Ascending aorta (tissue), 2 donors: ENCODE measurements around the gene ADGRG2. TPM values are rescaled to one million over a fixed set of nuclear protein-coding genes. Genes with fewer than 3 reads are reported as not detected.
"Not testable (repeated sequence)": the region's sequence is repeated elsewhere in the genome, so short reads cannot be mapped to it uniquely, and the experiment has no call there.

Experiments used
- DNase-seq, 2 donors: peaks; one replicate each; pipeline ENCODE4 v3.0.0-alpha.2; 2019; ENCODE audit warnings: low spot score in 2 of 2
- H3K27ac ChIP-seq, 2 donors: fragments of 200-600 bp; sonication (generic); one replicate each; pipeline ENCODE4 v1.5.1; 2016 to 2017; ENCODE audit warnings: mild to moderate bottlenecking in 1 of 2
- H3K27me3 ChIP-seq: fragments of 200-600 bp; sonication (generic); one replicate; pipeline ENCODE4 v1.5.1; 2017
- H3K36me3 ChIP-seq, 2 donors: fragments of 200-600 bp; sonication (generic); one replicate each; pipeline ENCODE4 v1.5.1; 2016
- H3K4me1 ChIP-seq, 2 donors: fragments of 200-600 bp; sonication (generic); one replicate each; pipeline ENCODE4 v1.5.1; 2016 to 2017; ENCODE audit warnings: mild to moderate bottlenecking in 1 of 2
- H3K4me3 ChIP-seq, 2 donors: fragments of 200-600 bp; sonication (generic); one replicate each; pipeline ENCODE4 v1.5.1; 2016 to 2017; ENCODE audit warnings: mild to moderate bottlenecking in 1 of 2
- H3K9me3 ChIP-seq, 2 donors: fragments of 200-600 bp; sonication (generic); one replicate each; pipeline ENCODE4 v1.5.1; 2016
- CTCF ChIP-seq, 3 experiments: fragments of 200-600 bp in 2 of 3; fragments of 450-650 bp in 1 of 3; sonication (generic) in 2 of 3; IDR thresholded peaks; one replicate each; pipeline ENCODE4 v1.5.1; 2016 to 2019; ENCODE audit warnings: antibody characterized with exemption in 3 of 3, mild to moderate bottlenecking in 1 of 3, moderate library complexity in 1 of 3
- intact Hi-C: fragments of 100-400 bp; cut with DNase I; formaldehyde crosslinking; loops from one replicate; pipeline ENCODE4 v1.15.1; 2023
- total RNA-seq: library from RNA; depleted of rRNA; stranded (reverse); fragments of >200 nt; gene quantifications from one replicate; pipeline ENCODE4 v1.1.0, GENCODE V29; 2016

Gene ADGRG2
- total RNA-seq, 1 donor from 2014 or later: 4.3 TPM

- DNase-seq: no peak
- H3K27ac ChIP-seq: no peak overlapping the region
- H3K36me3 ChIP-seq: no peaks in the 10 kb centered on the region
- H3K4me1 ChIP-seq: no peaks in the 10 kb centered on the region
- H3K27me3 ChIP-seq: no peaks in the 10 kb centered on the region
- no peak for TF ChIP-seq CTCF (IDR thresholded peaks at IDR 0.05)
- no peaks in the 10 kb centered on the region for H3K9me3 ChIP-seq
- intact Hi-C loops: no loop called here
- no peak overlapping the region for H3K4me3 ChIP-seq
These were observed 97.9 kb downstream of the ADGRG2 start for GRCh38 chrX:19024366-19024765.

GRCh38 chrX:19019996-19020395, 102.3 kb downstream of the ADGRG2 start:
- H3K9me3 ChIP-seq: no peaks in the 10 kb centered on the region
- intact Hi-C loops: loop anchor here (10.0 kb wide), 1 partner anchor 315 kb away; no protein-coding TSS in a partner anchor
- H3K36me3 ChIP-seq: no peaks in the 10 kb centered on the region
- H3K4me3 ChIP-seq: no peak overlapping the region
- no peak overlapping the region for H3K27ac ChIP-seq
- no peaks in the 10 kb centered on the region for H3K27me3 ChIP-seq
- DNase-seq: no peak
- H3K4me1 ChIP-seq: no peaks in the 10 kb centered on the region
- TF ChIP-seq CTCF (IDR thresholded peaks at IDR 0.05): no peak

- Histone ChIP-seq H3K4me3 (no peak overlapping the region), H3K9me3 (no peaks in the 10 kb centered on the region), H3K27me3 (no peaks in the 10 kb centered on the region), H3K4me1 (no peaks in the 10 kb centered on the region), H3K36me3 (no peaks in the 10 kb centered on the region), H3K27ac (no peak overlapping the region)
- intact Hi-C loops: loop anchor here (10.0 kb wide), 1 partner anchor 318 kb away; no protein-coding TSS in a partner anchor
- no peak for DNase-seq
- TF ChIP-seq CTCF (IDR thresholded peaks at IDR 0.05): peak in 2 of 3 experiments; percentile 26 to 27
These were observed 105.0 kb downstream of the ADGRG2 start for GRCh38 chrX:19017271-19017670.

GRCh38 chrX:19016614-19017013, 105.7 kb downstream of the ADGRG2 start:
- H3K27me3 ChIP-seq, H3K4me1 ChIP-seq, H3K27ac ChIP-seq, H3K4me3 ChIP-seq, DNase-seq, H3K9me3 ChIP-seq, H3K36me3 ChIP-seq: not testable (repeated sequence)
- intact Hi-C loops: loop anchor here (10.0 kb wide), 1 partner anchor 318 kb away; no protein-coding TSS in a partner anchor

GRCh38 chrX:19007868-19008267, 114.4 kb downstream of the ADGRG2 start:
- H3K36me3 ChIP-seq: no peaks in the 10 kb centered on the region
- H3K27ac ChIP-seq: no peak overlapping the region
- H3K9me3 ChIP-seq: no peaks in the 10 kb centered on the region
- no peak for TF ChIP-seq CTCF (IDR thresholded peaks at IDR 0.05)
- intact Hi-C loops: no loop called here
- no peak overlapping the region for H3K4me3 ChIP-seq
- DNase-seq: no peak
- no peaks in the 10 kb centered on the region for H3K4me1 ChIP-seq
- no peaks in the 10 kb centered on the region for H3K27me3 ChIP-seq

- Histone ChIP-seq H3K9me3 (no peaks in the 10 kb centered on the region), H3K27ac (no peak overlapping the region), H3K4me3 (no peak overlapping the region), H3K36me3 (no peaks in the 10 kb centered on the region), H3K4me1 (no peaks in the 10 kb centered on the region), H3K27me3 (no peaks in the 10 kb centered on the region)
- TF ChIP-seq CTCF (IDR thresholded peaks at IDR 0.05): no peak
- no peak for DNase-seq
- intact Hi-C loops: no loop called here
These were observed 115.3 kb downstream of the ADGRG2 start for GRCh38 chrX:19007011-19007410.
